IPS-15b (cell line): Measurements from ENCODE around the gene SH2D7.

Source experiments
- H3K27me3 ChIP-seq: one replicate; pipeline ENCODE4 v1.6.1; 2013; ENCODE audit warnings: low read length; ENCODE audit not compliant: control insufficient read depth, insufficient read depth
- H3K36me3 ChIP-seq: one replicate; pipeline ENCODE4 v1.6.1; 2013; ENCODE audit warnings: low read length; ENCODE audit not compliant: control insufficient read depth, insufficient read depth
- H3K4me1 ChIP-seq: one replicate; pipeline ENCODE4 v1.6.1; 2013; ENCODE audit warnings: mild to moderate bottlenecking, low read length; ENCODE audit not compliant: control insufficient read depth, insufficient read depth
- H3K4me3 ChIP-seq: one replicate; pipeline ENCODE4 v1.5.1; 2013; ENCODE audit warnings: low read depth, low read length
- H3K9ac ChIP-seq: one replicate; pipeline ENCODE4 v1.6.1; 2013; ENCODE audit warnings: low read depth, mild to moderate bottlenecking, low read length
- H3K9me3 ChIP-seq: one replicate; pipeline ENCODE4 v1.6.1; 2013; ENCODE audit warnings: mild to moderate bottlenecking, low read length; ENCODE audit not compliant: control insufficient read depth, insufficient read depth

Gene SH2D7

GRCh38 chr15:78102211-78102610 lies 9.8 kb downstream of the SH2D7 start:
- H3K36me3 ChIP-seq: peaks cover 11% of the 10 kb centered on the region
- H3K4me1 ChIP-seq: no peaks in the 10 kb centered on the region
- no peak overlapping the region for H3K9ac ChIP-seq
- no peak overlapping the region for H3K4me3 ChIP-seq
- no peaks in the 10 kb centered on the region for H3K9me3 ChIP-seq
- H3K27me3 ChIP-seq: no peaks in the 10 kb centered on the region

- Histone ChIP-seq H3K4me3 (no peak overlapping the region), H3K27me3 (no peaks in the 10 kb centered on the region), H3K36me3 (peaks cover 14% of the 10 kb centered on the region), H3K9me3 (no peaks in the 10 kb centered on the region), H3K4me1 (no peaks in the 10 kb centered on the region), H3K9ac (no peak overlapping the region)
These were observed 10.4 kb downstream of the SH2D7 start for GRCh38 chr15:78102741-78103140.

- no peaks in the 10 kb centered on the region for H3K9me3 ChIP-seq
- no peaks in the 10 kb centered on the region for H3K4me1 ChIP-seq
- no peak overlapping the region for H3K4me3 ChIP-seq
- no peak overlapping the region for H3K9ac ChIP-seq
- peaks cover 14% of the 10 kb centered on the region for H3K36me3 ChIP-seq
- H3K27me3 ChIP-seq: no peaks in the 10 kb centered on the region
These were observed 11.2 kb downstream of the SH2D7 start for GRCh38 chr15:78103406-78104118.

- Histone ChIP-seq H3K9me3 (no peaks in the 10 kb centered on the region), H3K27me3 (no peaks in the 10 kb centered on the region), H3K9ac (no peak overlapping the region), H3K36me3 (peaks cover 14% of the 10 kb centered on the region), H3K4me3 (no peak overlapping the region), H3K4me1 (no peaks in the 10 kb centered on the region)
These were observed 11.7 kb downstream of the SH2D7 start for GRCh38 chr15:78104119-78104479.

GRCh38 chr15:78104566-78105475 lies 12.5 kb downstream of the SH2D7 start:
- H3K9ac ChIP-seq: no peak overlapping the region
- H3K4me1 ChIP-seq: no peaks in the 10 kb centered on the region
- H3K4me3 ChIP-seq: no peak overlapping the region
- H3K27me3 ChIP-seq: no peaks in the 10 kb centered on the region
- H3K36me3 ChIP-seq: peaks cover 14% of the 10 kb centered on the region
- no peaks in the 10 kb centered on the region for H3K9me3 ChIP-seq

- peaks cover 14% of the 10 kb centered on the region for H3K36me3 ChIP-seq
These were observed 13.3 kb downstream of the SH2D7 start for GRCh38 chr15:78105476-78106241.

GRCh38 chr15:78107471-78107870 lies 15.1 kb downstream of the SH2D7 start:
- Histone ChIP-seq H3K9ac (no peak overlapping the region), H3K36me3 (peaks cover 14% of the 10 kb centered on the region), H3K27me3 (no peaks in the 10 kb centered on the region), H3K9me3 (no peaks in the 10 kb centered on the region), H3K4me3 (no peak overlapping the region), H3K4me1 (no peaks in the 10 kb centered on the region)

More at GRCh38 chr15:78105476-78106241, 13.3 kb downstream of the SH2D7 start:
- Histone ChIP-seq H3K9me3 (no peaks in the 10 kb centered on the region), H3K4me3 (no peak overlapping the region), H3K9ac (no peak overlapping the region), H3K4me1 (no peaks in the 10 kb centered on the region), H3K27me3 (no peaks in the 10 kb centered on the region)

- no peaks in the 10 kb centered on the region for H3K27me3 ChIP-seq
- no peak overlapping the region for H3K4me3 ChIP-seq
- H3K9me3 ChIP-seq: no peaks in the 10 kb centered on the region
- H3K4me1 ChIP-seq: no peaks in the 10 kb centered on the region
- no peak overlapping the region for H3K9ac ChIP-seq
- peaks cover 14% of the 10 kb centered on the region for H3K36me3 ChIP-seq
These were observed 16.1 kb downstream of the SH2D7 start for GRCh38 chr15:78108300-78109084.

GRCh38 chr15:78109156-78109555 lies 16.8 kb downstream of the SH2D7 start:
- H3K4me1 ChIP-seq: no peaks in the 10 kb centered on the region
- H3K36me3 ChIP-seq: peaks cover 9% of the 10 kb centered on the region
- H3K9me3 ChIP-seq: no peaks in the 10 kb centered on the region
- H3K27me3 ChIP-seq: no peaks in the 10 kb centered on the region
- no peak overlapping the region for H3K4me3 ChIP-seq
- H3K9ac ChIP-seq: no peak overlapping the region

- Histone ChIP-seq H3K36me3 (peaks cover 5% of the 10 kb centered on the region), H3K4me1 (no peaks in the 10 kb centered on the region), H3K9ac (no peak overlapping the region), H3K27me3 (no peaks in the 10 kb centered on the region), H3K9me3 (no peaks in the 10 kb centered on the region), H3K4me3 (no peak overlapping the region)
These were observed 17.7 kb downstream of the SH2D7 start for GRCh38 chr15:78110096-78110495.

- no peaks in the 10 kb centered on the region for H3K9me3 ChIP-seq
- H3K36me3 ChIP-seq: peaks cover 5% of the 10 kb centered on the region
- no peak overlapping the region for H3K9ac ChIP-seq
- no peak overlapping the region for H3K4me3 ChIP-seq
- H3K27me3 ChIP-seq: no peaks in the 10 kb centered on the region
- no peaks in the 10 kb centered on the region for H3K4me1 ChIP-seq
These were observed 18.6 kb downstream of the SH2D7 start for GRCh38 chr15:78110916-78111475.
